Measurements from ENCODE around the gene IL6R. TPM values are rescaled to one million over a fixed set of nuclear protein-coding genes. Genes with fewer than 3 reads are reported as not detected.
A peak's percentile ranks its signal among the peaks of the same experiment; 100 is the strongest.

IL6R gene
- polyA plus RNA-seq, 3 donors from 2014 or later: 0.50 to 4.2 (median 2.6) TPM

GRCh38 chr1:154400381-154400801, 4.8 kb upstream of the IL6R start:
- Mint-ChIP-seq H3K36me3 (peaks cover 5 to 6% (median 5%) of the 10 kb centered on the region in 3 donors), H3K27me3 (ENCODE audit: low read depth in 3 of 3) (peaks cover 2 to 25% (median 3%) of the 10 kb centered on the region in 3 donors), H3K4me1 (peaks cover 32 to 34% of the 10 kb centered on the region in 2 donors), H3K27ac (no peak overlapping the region), H3K9me3 (no peaks in the 10 kb centered on the region), H3K4me3 (no peak overlapping the region)
- no peak for DNase-seq

- H3K4me3 Mint-ChIP-seq: peak overlapping the region in 4 of 5 donors; percentile 44 to 77 (median 68)
These were observed 2.7 kb upstream of the IL6R start for GRCh38 chr1:154402409-154402921.

GRCh38 chr1:154403261-154403943, 1.7 kb upstream of the IL6R start:
- no peaks in the 10 kb centered on the region for H3K9me3 Mint-ChIP-seq
- DNase-seq: peak; percentile 48 to 57 (median 55)
- peaks cover 44 to 45% of the 10 kb centered on the region in 2 donors for H3K4me1 Mint-ChIP-seq
- H3K36me3 Mint-ChIP-seq: no peaks in the 10 kb centered on the region
- peaks cover 6 to 25% (median 11%) of the 10 kb centered on the region in 3 donors for H3K27me3 Mint-ChIP-seq (ENCODE audit: low read depth in 3 of 3)
- peak overlapping the region; percentile 25 to 64 (median 54) for H3K27ac Mint-ChIP-seq
- peak overlapping the region; percentile 44 to 77 (median 64) for H3K4me3 Mint-ChIP-seq

More at GRCh38 chr1:154402409-154402921, 2.7 kb upstream of the IL6R start:
- no peaks in the 10 kb centered on the region for H3K36me3 Mint-ChIP-seq
- H3K9me3 Mint-ChIP-seq: no peaks in the 10 kb centered on the region
- H3K27ac Mint-ChIP-seq: no peak overlapping the region
- H3K27me3 Mint-ChIP-seq (ENCODE audit: low read depth in 3 of 3): peaks cover 6 to 25% (median 11%) of the 10 kb centered on the region in 3 donors
- no peak for DNase-seq
- peaks cover 44 to 45% of the 10 kb centered on the region in 2 donors for H3K4me1 Mint-ChIP-seq

GRCh38 chr1:154403983-154404382, 1.2 kb upstream of the IL6R start:
- DNase-seq: no peak
- Mint-ChIP-seq H3K27ac (peak overlapping the region in 5 of 6 donors; percentile 25 to 64 (median 61)), H3K4me1 (peaks cover 44 to 45% of the 10 kb centered on the region in 2 donors), H3K4me3 (peak overlapping the region; percentile 44 to 77 (median 64)), H3K9me3 (no peaks in the 10 kb centered on the region), H3K36me3 (no peaks in the 10 kb centered on the region), H3K27me3 (ENCODE audit: low read depth in 3 of 3) (peaks cover 6 to 22% (median 11%) of the 10 kb centered on the region in 3 donors)

DNA sequence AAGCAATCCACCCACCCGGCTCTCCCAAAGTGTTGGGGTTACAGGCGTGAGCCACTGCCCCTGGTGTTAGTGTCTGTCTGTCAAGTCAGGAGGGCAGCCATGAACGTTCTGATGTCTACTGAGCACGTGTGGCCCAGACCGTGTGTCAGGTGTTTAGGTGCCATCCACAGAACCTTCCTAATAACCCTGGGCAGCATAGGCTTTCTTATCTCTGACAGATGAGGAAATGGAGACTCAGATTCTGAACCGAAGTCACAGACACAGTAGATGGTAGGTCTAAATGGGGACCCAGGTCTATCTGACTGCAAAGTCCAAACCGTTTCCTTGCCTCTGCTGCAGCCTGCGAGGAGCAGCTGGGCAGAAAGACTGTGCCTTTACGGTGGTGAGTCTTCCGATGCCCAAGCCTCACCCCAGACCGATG, 622 bp upstream of the IL6R start:
- H3K27ac Mint-ChIP-seq: peak overlapping the region in 1 of 6 donors; percentile 62
- H3K36me3 Mint-ChIP-seq: peaks cover 0 to 4% (median 0%) of the 10 kb centered on the region in 3 donors
- H3K4me3 Mint-ChIP-seq: peak overlapping the region; percentile 65 to 79 (median 71)
- H3K27me3 Mint-ChIP-seq (ENCODE audit: low read depth in 3 of 3): peaks cover 6 to 25% (median 11%) of the 10 kb centered on the region in 3 donors
- DNase-seq: peak in 2 of 3 donors; percentile 6 to 14
- H3K4me1 Mint-ChIP-seq: peaks cover 44 to 45% of the 10 kb centered on the region in 2 donors
- no peaks in the 10 kb centered on the region for H3K9me3 Mint-ChIP-seq

DNA sequence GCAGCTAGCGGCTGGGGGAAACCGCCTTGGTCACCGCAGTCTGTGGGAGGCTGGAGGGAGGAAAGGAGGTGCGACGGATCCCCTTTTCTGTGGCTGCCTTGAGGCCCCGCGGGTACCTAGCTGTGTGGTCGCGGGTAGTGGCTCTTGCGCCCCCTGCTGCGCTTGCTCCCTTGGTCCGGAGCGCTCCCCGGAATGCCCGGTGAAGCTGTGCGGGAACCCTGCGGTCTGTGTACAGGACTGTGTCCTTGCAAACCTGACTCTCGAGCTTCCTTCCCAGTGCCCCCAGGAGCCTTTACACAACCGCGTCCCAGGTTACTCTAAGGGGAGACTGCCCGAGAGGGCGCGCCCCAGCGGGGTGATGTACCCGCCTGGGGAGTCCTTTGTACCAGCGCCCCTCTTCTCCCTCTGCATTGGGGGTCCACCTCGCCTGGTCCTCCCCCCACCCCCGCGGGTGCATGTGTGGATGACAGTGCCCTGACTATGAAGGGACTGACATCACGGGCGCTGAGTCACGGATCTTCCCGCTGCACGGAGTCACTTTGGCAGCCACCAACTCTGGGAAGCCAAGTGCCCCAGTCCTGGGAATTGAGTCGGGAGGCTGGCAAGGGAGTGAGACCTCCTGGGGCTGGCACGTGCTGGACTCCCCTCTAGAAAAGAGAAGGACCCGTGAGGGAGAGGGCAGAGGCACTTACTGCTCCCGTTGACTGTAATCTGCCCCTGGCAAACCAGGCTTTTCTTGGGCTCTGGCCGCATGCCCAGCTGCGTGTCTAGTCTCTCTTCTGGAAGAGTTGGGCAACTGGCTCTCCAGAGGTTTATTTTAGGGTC, 816 bp downstream of the IL6R start:
- Mint-ChIP-seq H3K27ac (peak overlapping the region in 1 of 6 donors; percentile 19), H3K36me3 (peaks cover 0 to 4% (median 0%) of the 10 kb centered on the region in 3 donors), H3K9me3 (no peaks in the 10 kb centered on the region), H3K4me3 (peak overlapping the region; percentile 69 to 80 (median 71)), H3K4me1 (peaks cover 44 to 45% of the 10 kb centered on the region in 2 donors), H3K27me3 (ENCODE audit: low read depth in 3 of 3) (peaks cover 11 to 29% (median 13%) of the 10 kb centered on the region in 3 donors)
- peak in 1 of 3 donors; percentile 14 for DNase-seq

- peak overlapping the region; percentile 11 to 80 (median 71) for H3K4me3 Mint-ChIP-seq
- H3K9me3 Mint-ChIP-seq: no peaks in the 10 kb centered on the region
- H3K36me3 Mint-ChIP-seq: peaks cover 0 to 4% (median 0%) of the 10 kb centered on the region in 3 donors
- no peak overlapping the region for H3K27ac Mint-ChIP-seq
- H3K27me3 Mint-ChIP-seq (ENCODE audit: low read depth in 3 of 3): peaks cover 11 to 29% (median 13%) of the 10 kb centered on the region in 3 donors
- DNase-seq: no peak
- peaks cover 44 to 45% of the 10 kb centered on the region in 2 donors for H3K4me1 Mint-ChIP-seq
These were observed 1.4 kb downstream of the IL6R start for GRCh38 chr1:154406572-154406879.

DNA sequence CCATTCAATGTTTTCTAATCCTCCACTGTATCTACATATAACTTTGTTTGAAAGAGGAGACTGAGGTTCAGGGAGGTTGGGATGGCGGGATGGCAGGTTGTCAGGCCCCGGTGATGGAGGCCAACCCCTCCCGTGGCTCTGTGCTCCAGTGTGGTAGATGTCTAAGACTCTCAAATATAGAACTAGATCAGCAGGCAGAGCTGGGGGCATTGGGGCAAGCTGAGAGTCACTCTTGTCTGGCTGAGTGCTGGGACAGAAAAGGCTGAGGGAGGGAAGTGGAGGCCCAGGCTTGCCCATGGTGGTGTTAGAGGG, 1.7 kb downstream of the IL6R start:
- no peak for DNase-seq
- peak overlapping the region in 4 of 5 donors; percentile 11 to 80 (median 54) for H3K4me3 Mint-ChIP-seq
- peaks cover 0 to 4% (median 0%) of the 10 kb centered on the region in 3 donors for H3K36me3 Mint-ChIP-seq
- H3K27ac Mint-ChIP-seq: no peak overlapping the region
- H3K9me3 Mint-ChIP-seq: no peaks in the 10 kb centered on the region
- H3K4me1 Mint-ChIP-seq: peaks cover 44% of the 10 kb centered on the region in 2 donors
- H3K27me3 Mint-ChIP-seq (ENCODE audit: low read depth in 3 of 3): peaks cover 11 to 29% (median 13%) of the 10 kb centered on the region in 3 donors

DNA sequence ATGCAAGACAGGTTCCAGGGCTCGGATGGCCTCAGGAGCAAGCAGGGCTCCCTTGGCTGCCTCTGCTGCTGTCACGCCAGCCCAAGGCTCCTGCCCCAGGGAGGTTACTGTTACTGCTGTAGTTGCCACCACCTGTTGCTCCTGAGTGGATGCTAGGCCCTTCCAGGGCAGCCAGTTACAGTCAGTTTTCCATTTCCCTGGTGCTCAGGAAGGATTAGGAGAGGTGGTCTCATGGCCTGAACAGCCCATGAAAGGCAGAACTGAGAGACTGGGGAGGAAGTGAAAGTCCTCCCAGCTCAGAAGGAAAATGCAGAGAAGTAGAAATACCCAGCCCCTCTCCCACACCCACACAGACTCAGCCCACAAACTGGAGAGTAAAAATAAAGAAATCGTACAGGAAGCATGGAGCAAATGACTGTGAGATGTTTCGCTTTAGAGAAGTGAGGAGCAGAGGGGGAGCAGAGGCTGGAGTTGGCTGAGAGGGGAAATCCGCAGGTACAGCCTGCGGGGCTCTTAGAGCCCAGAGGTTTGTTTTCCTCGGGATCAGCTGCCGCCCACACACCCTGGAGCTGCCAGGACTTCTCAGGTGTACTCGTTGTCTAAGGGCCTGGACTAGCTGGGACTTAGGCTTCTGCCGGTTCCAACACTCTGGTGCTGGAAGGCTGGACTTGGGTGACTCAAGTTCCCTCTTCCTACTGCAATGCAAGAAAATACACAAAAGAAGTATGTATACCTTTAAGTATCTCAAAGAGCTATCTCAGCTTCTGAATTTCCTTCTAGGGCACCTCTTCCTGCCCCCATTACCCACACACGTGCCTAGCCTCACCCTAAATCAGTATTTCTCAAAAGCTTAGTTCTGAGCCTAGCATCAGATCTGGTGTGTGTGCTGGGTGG, 2.3 kb downstream of the IL6R start:
- Mint-ChIP-seq H3K4me1 (peaks cover 38% of the 10 kb centered on the region in 2 donors), H3K27me3 (ENCODE audit: low read depth in 3 of 3) (peaks cover 11 to 29% (median 13%) of the 10 kb centered on the region in 3 donors), H3K9me3 (no peaks in the 10 kb centered on the region), H3K36me3 (peaks cover 0 to 4% (median 0%) of the 10 kb centered on the region in 3 donors), H3K4me3 (peak overlapping the region in 1 of 5 donors; percentile 19), H3K27ac (no peak overlapping the region)
- DNase-seq: no peak

- Mint-ChIP-seq H3K9me3 (no peaks in the 10 kb centered on the region), H3K27me3 (ENCODE audit: low read depth in 3 of 3) (peaks cover 9 to 24% (median 13%) of the 10 kb centered on the region in 3 donors), H3K27ac (no peak overlapping the region), H3K4me3 (no peak overlapping the region), H3K36me3 (peaks cover 0 to 4% (median 0%) of the 10 kb centered on the region in 3 donors), H3K4me1 (peaks cover 29 to 30% of the 10 kb centered on the region in 2 donors)
- no peak for DNase-seq
These were observed 3.1 kb downstream of the IL6R start for GRCh38 chr1:154408174-154408777.

- Mint-ChIP-seq H3K4me3 (no peak overlapping the region), H3K9me3 (no peaks in the 10 kb centered on the region), H3K27me3 (ENCODE audit: low read depth in 3 of 3) (peaks cover 10 to 16% (median 13%) of the 10 kb centered on the region in 3 donors), H3K36me3 (peaks cover 0 to 4% (median 0%) of the 10 kb centered on the region in 3 donors), H3K4me1 (peaks cover 10 to 12% of the 10 kb centered on the region in 2 donors), H3K27ac (no peak overlapping the region)
- no peak for DNase-seq
These were observed 5.2 kb downstream of the IL6R start for GRCh38 chr1:154410185-154410827.

GRCh38 chr1:154411525-154411924, 6.4 kb downstream of the IL6R start:
- Mint-ChIP-seq H3K27me3 (ENCODE audit: low read depth in 3 of 3) (peaks cover 5 to 16% (median 11%) of the 10 kb centered on the region in 3 donors), H3K4me1 (peaks cover 2 to 3% of the 10 kb centered on the region in 2 donors), H3K4me3 (no peak overlapping the region), H3K27ac (no peak overlapping the region), H3K36me3 (peaks cover 0 to 4% (median 0%) of the 10 kb centered on the region in 3 donors), H3K9me3 (no peaks in the 10 kb centered on the region)
- no peak for DNase-seq
